HG03139 (cell line): Measurements from ENCODE around the gene MREG.

ENCODE experiments used
- ATAC-seq: cut with Tn5 transposase; IDR thresholded peaks from one replicate; pipeline ENCODE4 v1.9.1; 2021; ENCODE audit not compliant: unreplicated experiment

The MREG gene

GRCh38 chr2:215898363-215898762 is 115.0 kb downstream of the MREG start:
- ATAC-seq, result no peak

GRCh38 chr2:215896921-215897320 is 116.4 kb downstream of the MREG start:
- ATAC-seq, result no peak

GRCh38 chr2:215895330-215895729 is 118.0 kb downstream of the MREG start:
- no peak for ATAC-seq
